ENCODE results near the gene DCAF7. TPM values are rescaled to one million over a fixed set of nuclear protein-coding genes. Genes with fewer than 3 reads are reported as not detected.

The DCAF7 gene
- total RNA-seq, 2 experiments from 2014 or later: 11.3 to 11.9 TPM

DNA sequence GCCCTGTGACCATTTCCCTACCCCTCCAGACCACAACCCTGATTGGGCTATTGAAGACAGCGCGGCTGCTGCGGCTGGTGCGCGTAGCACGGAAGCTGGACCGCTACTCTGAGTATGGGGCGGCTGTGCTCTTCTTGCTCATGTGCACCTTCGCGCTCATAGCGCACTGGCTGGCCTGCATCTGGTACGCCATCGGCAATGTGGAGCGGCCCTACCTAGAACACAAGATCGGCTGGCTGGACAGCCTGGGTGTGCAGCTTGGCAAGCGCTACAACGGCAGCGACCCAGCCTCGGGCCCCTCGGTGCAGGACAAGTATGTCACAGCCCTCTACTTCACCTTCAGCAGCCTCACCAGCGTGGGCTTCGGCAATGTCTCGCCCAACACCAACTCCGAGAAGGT lies 14.6 kb upstream of the DCAF7 start:
- ChIA-PET CTCF (no interaction called here), POLR2A (no interaction called here)
- no peak for ATAC-seq (ENCODE audit: poor library complexity)
- H3K36me3 Mint-ChIP-seq (ENCODE audit: low read depth): no peaks in the 10 kb centered on the region
- TF ChIP-seq, protein P1, sequence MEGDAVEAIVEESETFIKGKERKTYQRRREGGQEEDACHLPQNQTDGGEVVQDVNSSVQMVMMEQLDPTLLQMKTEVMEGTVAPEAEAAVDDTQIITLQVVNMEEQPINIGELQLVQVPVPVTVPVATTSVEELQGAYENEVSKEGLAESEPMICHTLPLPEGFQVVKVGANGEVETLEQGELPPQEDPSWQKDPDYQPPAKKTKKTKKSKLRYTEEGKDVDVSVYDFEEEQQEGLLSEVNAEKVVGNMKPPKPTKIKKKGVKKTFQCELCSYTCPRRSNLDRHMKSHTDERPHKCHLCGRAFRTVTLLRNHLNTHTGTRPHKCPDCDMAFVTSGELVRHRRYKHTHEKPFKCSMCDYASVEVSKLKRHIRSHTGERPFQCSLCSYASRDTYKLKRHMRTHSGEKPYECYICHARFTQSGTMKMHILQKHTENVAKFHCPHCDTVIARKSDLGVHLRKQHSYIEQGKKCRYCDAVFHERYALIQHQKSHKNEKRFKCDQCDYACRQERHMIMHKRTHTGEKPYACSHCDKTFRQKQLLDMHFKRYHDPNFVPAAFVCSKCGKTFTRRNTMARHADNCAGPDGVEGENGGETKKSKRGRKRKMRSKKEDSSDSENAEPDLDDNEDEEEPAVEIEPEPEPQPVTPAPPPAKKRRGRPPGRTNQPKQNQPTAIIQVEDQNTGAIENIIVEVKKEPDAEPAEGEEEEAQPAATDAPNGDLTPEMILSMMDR (IDR thresholded peaks at IDR 0.05): no peak
- DNase-seq: no peak
- no peaks in the 10 kb centered on the region for H3K9me3 ChIP-seq (ENCODE audit: control insufficient read depth in 1 of 2, insufficient read depth in 1 of 2, low read length in 2 of 2)
- H3K4me3 Mint-ChIP-seq: no peak overlapping the region
- H3K9me3 Mint-ChIP-seq: no peaks in the 10 kb centered on the region
- peaks cover 27% of the 10 kb centered on the region for H3K27me3 Mint-ChIP-seq
- no peak overlapping the region for H3K4me3 ChIP-seq (ENCODE audit: low read length)
- H3K36me3 ChIP-seq (ENCODE audit: insufficient read depth, low read length): no peaks in the 10 kb centered on the region
- intact Hi-C loops (cut with DNase I, micrococcal nuclease): no loop called here
- peaks cover 9% of the 10 kb centered on the region for H3K4me1 ChIP-seq (ENCODE audit: insufficient read depth, low read length)
- no peak overlapping the region for H3K27ac Mint-ChIP-seq
- H3K27me3 ChIP-seq (ENCODE audit: control insufficient read depth in 1 of 2, insufficient read depth in 2 of 2, low read length in 2 of 2): peaks cover 19 to 22% of the 10 kb centered on the region in 2 experiments
- H3K4me1 Mint-ChIP-seq (ENCODE audit: low read depth): peaks cover 4% of the 10 kb centered on the region
- H3K27ac ChIP-seq (ENCODE audit: low read depth in 1 of 2, low read length in 2 of 2): no peak overlapping the region

DNA sequence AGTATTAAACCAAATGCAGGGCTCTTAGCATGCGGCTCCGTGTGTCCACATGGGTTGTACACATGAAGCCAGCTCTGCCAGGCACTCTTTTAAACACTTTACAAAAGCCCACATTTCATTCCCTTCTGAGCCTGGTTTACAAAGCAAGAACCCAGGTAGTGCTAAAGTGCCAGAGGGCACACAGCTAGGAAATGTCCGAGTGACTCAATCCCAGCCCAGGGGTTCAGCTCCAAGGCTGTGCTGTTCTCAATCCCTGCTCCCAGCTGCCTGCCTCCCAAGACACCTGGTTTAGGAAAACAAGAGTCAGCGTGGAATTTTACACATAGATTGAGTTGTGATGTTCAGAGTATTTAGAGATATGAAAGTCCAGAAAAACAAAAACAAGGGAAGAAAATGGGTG lies 13.3 kb upstream of the DCAF7 start:
- no peaks in the 10 kb centered on the region for H3K36me3 Mint-ChIP-seq (ENCODE audit: low read depth)
- CTCF ChIA-PET: no interaction called here
- H3K27ac Mint-ChIP-seq: no peak overlapping the region
- peaks cover 32% of the 10 kb centered on the region for H3K27me3 Mint-ChIP-seq
- no peak overlapping the region for H3K4me3 ChIP-seq (ENCODE audit: low read length)
- intact Hi-C loops (cut with DNase I, micrococcal nuclease): no loop called here
- no peaks in the 10 kb centered on the region for H3K9me3 ChIP-seq (ENCODE audit: control insufficient read depth in 1 of 2, insufficient read depth in 1 of 2, low read length in 2 of 2)
- H3K36me3 ChIP-seq (ENCODE audit: insufficient read depth, low read length): no peaks in the 10 kb centered on the region
- H3K27me3 ChIP-seq (ENCODE audit: control insufficient read depth in 1 of 2, insufficient read depth in 2 of 2, low read length in 2 of 2): peaks cover 19 to 22% of the 10 kb centered on the region in 2 experiments
- DNase-seq (no peak), ATAC-seq (ENCODE audit: poor library complexity) (no peak)
- TF ChIP-seq, protein P1 (IDR thresholded peaks at IDR 0.05): no peak
- peaks cover 4% of the 10 kb centered on the region for H3K4me1 Mint-ChIP-seq (ENCODE audit: low read depth)
- no peak overlapping the region for H3K27ac ChIP-seq (ENCODE audit: low read depth in 1 of 2, low read length in 2 of 2)
- H3K9me3 Mint-ChIP-seq: no peaks in the 10 kb centered on the region
- POLR2A ChIA-PET: no interaction called here
- H3K4me1 ChIP-seq (ENCODE audit: insufficient read depth, low read length): peaks cover 9% of the 10 kb centered on the region
- H3K4me3 Mint-ChIP-seq: no peak overlapping the region

DNA sequence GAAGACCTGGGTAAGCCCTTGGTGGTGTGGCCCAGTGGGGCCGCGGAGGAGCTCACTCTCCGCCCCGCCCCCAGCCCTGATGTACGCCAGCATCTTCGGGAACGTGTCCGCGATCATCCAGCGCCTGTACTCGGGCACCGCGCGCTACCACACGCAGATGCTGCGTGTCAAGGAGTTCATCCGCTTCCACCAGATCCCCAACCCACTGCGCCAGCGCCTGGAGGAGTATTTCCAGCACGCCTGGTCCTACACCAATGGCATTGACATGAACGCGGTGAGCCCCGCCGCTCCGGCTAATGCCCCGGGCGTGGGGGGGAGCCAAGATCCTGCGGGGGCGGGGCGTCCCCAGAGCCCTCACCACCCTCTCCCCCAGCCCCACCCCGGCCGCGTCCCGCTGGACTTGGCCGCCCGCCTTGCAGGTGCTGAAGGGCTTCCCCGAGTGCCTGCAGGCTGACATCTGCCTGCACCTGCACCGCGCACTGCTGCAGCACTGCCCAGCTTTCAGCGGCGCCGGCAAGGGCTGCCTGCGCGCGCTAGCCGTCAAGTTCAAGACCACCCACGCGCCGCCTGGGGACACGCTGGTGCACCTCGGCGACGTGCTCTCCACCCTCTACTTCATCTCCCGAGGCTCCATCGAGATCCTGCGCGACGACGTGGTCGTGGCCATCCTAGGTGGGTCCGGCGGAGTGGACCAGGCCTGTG lies 12.1 kb upstream of the DCAF7 start:
- CTCF ChIA-PET: no interaction called here
- intact Hi-C loops (cut with DNase I, micrococcal nuclease): no loop called here
- Mint-ChIP-seq H3K4me1 (ENCODE audit: low read depth) (peaks cover 4% of the 10 kb centered on the region), H3K27ac (no peak overlapping the region), H3K27me3 (peaks cover 32% of the 10 kb centered on the region), H3K36me3 (ENCODE audit: low read depth) (no peaks in the 10 kb centered on the region), H3K4me3 (no peak overlapping the region), H3K9me3 (no peaks in the 10 kb centered on the region)
- TF ChIP-seq, protein P1 (IDR thresholded peaks at IDR 0.05): no peak
- peaks cover 9% of the 10 kb centered on the region for H3K4me1 ChIP-seq (ENCODE audit: insufficient read depth, low read length)
- no peaks in the 10 kb centered on the region for H3K36me3 ChIP-seq (ENCODE audit: insufficient read depth, low read length)
- no peak overlapping the region for H3K27ac ChIP-seq (ENCODE audit: low read depth in 1 of 2, low read length in 2 of 2)
- H3K27me3 ChIP-seq (ENCODE audit: control insufficient read depth in 1 of 2, insufficient read depth in 2 of 2, low read length in 2 of 2): peaks cover 19 to 22% of the 10 kb centered on the region in 2 experiments
- POLR2A ChIA-PET: no interaction called here
- no peaks in the 10 kb centered on the region for H3K9me3 ChIP-seq (ENCODE audit: control insufficient read depth in 1 of 2, insufficient read depth in 1 of 2, low read length in 2 of 2)
- ATAC-seq (ENCODE audit: poor library complexity): no peak
- H3K4me3 ChIP-seq (ENCODE audit: low read length): no peak overlapping the region
- peak in 1 of 14 experiments; percentile 7 for DNase-seq
